ENCODE measurements around the gene HMCN1. TPM values are rescaled to one million over a fixed set of nuclear protein-coding genes. Genes with fewer than 3 reads are reported as not detected.

The HMCN1 gene
- polyA plus RNA-seq, 3 donors from 2014 or later = 0.33 to 0.38 TPM; not detected in 1

DNA sequence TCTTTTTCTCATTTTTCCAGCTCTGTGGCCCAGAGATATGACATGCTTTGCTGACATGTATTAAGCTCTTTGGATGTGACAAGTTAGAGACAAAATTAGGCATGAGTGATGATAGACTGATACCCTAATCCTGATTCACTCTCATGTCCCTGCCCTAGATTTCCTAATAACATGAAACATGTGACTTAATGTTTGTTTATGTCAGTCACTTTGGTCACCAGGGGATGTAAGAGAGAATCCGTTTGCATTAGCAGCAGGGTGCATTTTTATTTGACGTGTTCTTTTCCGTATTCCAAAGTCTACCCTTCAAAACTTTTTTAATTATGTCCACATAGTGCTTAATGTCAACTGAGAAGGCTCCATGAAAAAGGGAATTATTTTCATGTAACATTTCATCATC lies 192.4 kb downstream of the HMCN1 start:
- Mint-ChIP-seq H3K36me3 (peaks cover 0 to 3% (median 0%) of the 10 kb centered on the region in 3 donors), H3K9me3 (no peaks in the 10 kb centered on the region), H3K27me3 (ENCODE audit: low read depth in 3 of 3) (peaks cover 0 to 2% (median 0%) of the 10 kb centered on the region in 3 donors), H3K27ac (no peak overlapping the region), H3K4me3 (no peak overlapping the region), H3K4me1 (no peaks in the 10 kb centered on the region)
- no peak for DNase-seq

GRCh38 chr1:185929776-185930175 lies 195.6 kb downstream of the HMCN1 start:
- DNase-seq = no peak
- no peaks in the 10 kb centered on the region for H3K9me3 Mint-ChIP-seq
- H3K4me3 Mint-ChIP-seq = no peak overlapping the region
- peaks cover 0 to 2% (median 0%) of the 10 kb centered on the region in 3 donors for H3K27me3 Mint-ChIP-seq (ENCODE audit: low read depth in 3 of 3)
- H3K4me1 Mint-ChIP-seq = no peaks in the 10 kb centered on the region
- H3K36me3 Mint-ChIP-seq = peaks cover 0 to 3% (median 0%) of the 10 kb centered on the region in 3 donors
- no peak overlapping the region for H3K27ac Mint-ChIP-seq

- H3K9me3 Mint-ChIP-seq = peaks cover 0 to 3% (median 0%) of the 10 kb centered on the region in 6 donors
- DNase-seq = no peak
- H3K4me3 Mint-ChIP-seq = no peak overlapping the region
- peaks cover 0 to 2% (median 0%) of the 10 kb centered on the region in 3 donors for H3K27me3 Mint-ChIP-seq (ENCODE audit: low read depth in 3 of 3)
- no peaks in the 10 kb centered on the region for H3K4me1 Mint-ChIP-seq
- H3K36me3 Mint-ChIP-seq = no peaks in the 10 kb centered on the region
- H3K27ac Mint-ChIP-seq = no peak overlapping the region
These were observed 197.2 kb downstream of the HMCN1 start for GRCh38 chr1:185931438-185931837.

- no peaks in the 10 kb centered on the region for H3K36me3 Mint-ChIP-seq
- H3K9me3 Mint-ChIP-seq = peaks cover 0 to 4% (median 1%) of the 10 kb centered on the region in 6 donors
- H3K4me3 Mint-ChIP-seq = no peak overlapping the region
- DNase-seq = no peak
- no peak overlapping the region for H3K27ac Mint-ChIP-seq
- peaks cover 0 to 5% (median 0%) of the 10 kb centered on the region in 3 donors for H3K27me3 Mint-ChIP-seq (ENCODE audit: low read depth in 3 of 3)
- H3K4me1 Mint-ChIP-seq = no peaks in the 10 kb centered on the region
These were observed 199.4 kb downstream of the HMCN1 start for GRCh38 chr1:185933580-185933979.

GRCh38 chr1:185934476-185935189 lies 200.4 kb downstream of the HMCN1 start:
- DNase-seq = no peak
- Mint-ChIP-seq H3K4me3 (no peak overlapping the region), H3K4me1 (no peaks in the 10 kb centered on the region), H3K36me3 (no peaks in the 10 kb centered on the region), H3K27ac (no peak overlapping the region), H3K9me3 (peaks cover 0 to 4% (median 1%) of the 10 kb centered on the region in 6 donors), H3K27me3 (ENCODE audit: low read depth in 3 of 3) (peaks cover 0 to 5% (median 0%) of the 10 kb centered on the region in 3 donors)

- H3K36me3 Mint-ChIP-seq = no peaks in the 10 kb centered on the region
These were observed 201.2 kb downstream of the HMCN1 start for GRCh38 chr1:185935360-185935759.

GRCh38 chr1:185936641-185937040 lies 202.4 kb downstream of the HMCN1 start:
- no peak for DNase-seq
- no peak overlapping the region for H3K27ac Mint-ChIP-seq
- peaks cover 0 to 3% (median 0%) of the 10 kb centered on the region in 3 donors for H3K27me3 Mint-ChIP-seq (ENCODE audit: low read depth in 3 of 3)
- no peaks in the 10 kb centered on the region for H3K36me3 Mint-ChIP-seq
- peaks cover 0 to 4% (median 1%) of the 10 kb centered on the region in 6 donors for H3K9me3 Mint-ChIP-seq
- no peaks in the 10 kb centered on the region for H3K4me1 Mint-ChIP-seq
- H3K4me3 Mint-ChIP-seq = no peak overlapping the region

More at GRCh38 chr1:185935360-185935759, 201.2 kb downstream of the HMCN1 start:
- Mint-ChIP-seq H3K27me3 (ENCODE audit: low read depth in 3 of 3) (peaks cover 0 to 5% (median 0%) of the 10 kb centered on the region in 3 donors), H3K27ac (no peak overlapping the region), H3K4me1 (no peaks in the 10 kb centered on the region), H3K9me3 (peaks cover 0 to 4% (median 1%) of the 10 kb centered on the region in 6 donors), H3K4me3 (no peak overlapping the region)
- DNase-seq = no peak

DNA sequence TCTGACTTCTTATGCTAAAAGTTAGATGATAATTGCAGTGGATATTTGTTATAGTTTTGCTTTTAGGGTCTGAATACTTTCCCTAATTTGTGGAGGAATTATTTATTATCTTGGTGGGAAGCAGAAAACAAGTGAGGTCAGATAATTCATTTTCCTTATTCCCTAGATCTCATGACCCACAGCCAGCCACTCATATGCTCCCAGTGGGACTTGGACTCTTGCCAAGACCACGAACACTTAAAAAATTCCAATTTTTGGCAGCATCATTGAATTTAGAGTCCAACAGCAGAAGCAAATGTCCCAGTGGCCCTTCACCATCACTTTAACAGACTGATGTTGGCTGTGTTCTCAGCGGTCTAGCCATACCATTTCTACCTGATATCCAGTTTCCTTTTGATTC lies 204.2 kb downstream of the HMCN1 start:
- Mint-ChIP-seq H3K36me3 (no peaks in the 10 kb centered on the region), H3K9me3 (peaks cover 0 to 4% (median 1%) of the 10 kb centered on the region in 6 donors)

DNA sequence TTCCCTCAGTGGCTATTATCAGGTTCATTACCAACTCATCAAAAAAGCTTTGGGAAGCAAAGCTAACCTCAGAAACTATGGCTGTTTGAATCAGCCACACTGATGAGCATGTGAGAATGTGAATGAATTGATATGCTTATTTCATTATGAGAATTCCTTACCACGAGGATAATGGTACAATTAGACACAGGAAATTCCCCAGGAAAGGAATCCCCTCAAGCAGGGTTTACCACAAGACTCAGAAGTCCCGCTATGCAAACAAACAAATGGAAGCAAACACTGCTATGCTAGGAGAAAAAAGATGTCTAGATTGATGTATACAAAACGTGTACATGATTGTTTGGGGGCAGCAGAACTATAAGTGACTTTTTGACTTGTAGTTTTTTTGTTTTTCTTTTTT lies 205.0 kb downstream of the HMCN1 start:
- Mint-ChIP-seq H3K4me1 (no peaks in the 10 kb centered on the region), H3K36me3 (no peaks in the 10 kb centered on the region), H3K27me3 (ENCODE audit: low read depth in 3 of 3) (peaks cover 0 to 8% (median 1%) of the 10 kb centered on the region in 3 donors), H3K9me3 (peaks cover 0 to 4% (median 1%) of the 10 kb centered on the region in 6 donors), H3K27ac (no peak overlapping the region), H3K4me3 (no peak overlapping the region)
- DNase-seq = no peak

More for the DNA sequence above, 204.2 kb downstream of the HMCN1 start:
- H3K4me1 Mint-ChIP-seq = no peaks in the 10 kb centered on the region
- DNase-seq = no peak
- H3K27me3 Mint-ChIP-seq (ENCODE audit: low read depth in 3 of 3) = peaks cover 0 to 7% (median 1%) of the 10 kb centered on the region in 3 donors
- H3K4me3 Mint-ChIP-seq = no peak overlapping the region
- H3K27ac Mint-ChIP-seq = no peak overlapping the region

DNA sequence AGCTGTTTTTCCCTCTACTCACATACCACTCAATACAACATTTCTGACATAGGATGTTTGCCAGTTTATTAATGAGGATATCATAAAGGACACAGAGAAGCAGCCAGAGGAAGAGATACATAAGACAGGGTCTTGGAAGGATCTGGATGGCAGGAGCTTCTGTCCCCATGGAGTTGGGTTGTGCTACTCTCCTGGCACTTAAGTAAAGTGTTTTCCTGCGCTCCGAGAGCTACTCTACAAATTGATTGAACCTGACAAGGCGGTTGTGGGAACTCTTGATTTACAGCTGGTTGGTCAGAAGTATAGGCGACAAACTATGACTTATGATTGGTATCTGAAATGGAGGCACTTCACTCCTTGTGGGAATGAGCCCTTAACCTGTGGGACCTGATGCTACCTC lies 208.8 kb downstream of the HMCN1 start:
- no peaks in the 10 kb centered on the region for H3K4me1 Mint-ChIP-seq
- H3K4me3 Mint-ChIP-seq = no peak overlapping the region
- H3K27me3 Mint-ChIP-seq (ENCODE audit: low read depth in 3 of 3) = peaks cover 0 to 4% (median 3%) of the 10 kb centered on the region in 3 donors
- H3K9me3 Mint-ChIP-seq = peaks cover 0 to 4% (median 0%) of the 10 kb centered on the region in 6 donors
- H3K36me3 Mint-ChIP-seq = no peaks in the 10 kb centered on the region
- no peak for DNase-seq
- H3K27ac Mint-ChIP-seq = no peak overlapping the region

- Mint-ChIP-seq H3K4me1 (no peaks in the 10 kb centered on the region), H3K36me3 (no peaks in the 10 kb centered on the region), H3K9me3 (peaks cover 0 to 3% (median 0%) of the 10 kb centered on the region in 6 donors), H3K27me3 (ENCODE audit: low read depth in 3 of 3) (peaks cover 2 to 7% (median 2%) of the 10 kb centered on the region in 3 donors), H3K4me3 (no peak overlapping the region), H3K27ac (no peak overlapping the region)
- DNase-seq = no peak
These were observed 222.7 kb downstream of the HMCN1 start for GRCh38 chr1:185956881-185957280.

GRCh38 chr1:185957441-185958363 lies 223.5 kb downstream of the HMCN1 start:
- peaks cover 0 to 3% (median 0%) of the 10 kb centered on the region in 6 donors for H3K9me3 Mint-ChIP-seq
- H3K27me3 Mint-ChIP-seq (ENCODE audit: low read depth in 3 of 3) = peaks cover 2 to 7% (median 2%) of the 10 kb centered on the region in 3 donors
- H3K27ac Mint-ChIP-seq = no peak overlapping the region
- H3K4me3 Mint-ChIP-seq = no peak overlapping the region
- DNase-seq = no peak
- no peaks in the 10 kb centered on the region for H3K4me1 Mint-ChIP-seq
- H3K36me3 Mint-ChIP-seq = no peaks in the 10 kb centered on the region

GRCh38 chr1:185960422-185961321 lies 226.5 kb downstream of the HMCN1 start:
- Mint-ChIP-seq H3K27me3 (ENCODE audit: low read depth in 3 of 3) (peaks cover 0 to 5% (median 2%) of the 10 kb centered on the region in 3 donors), H3K9me3 (peaks cover 0 to 2% (median 0%) of the 10 kb centered on the region in 6 donors), H3K4me1 (no peaks in the 10 kb centered on the region), H3K4me3 (no peak overlapping the region), H3K27ac (no peak overlapping the region), H3K36me3 (no peaks in the 10 kb centered on the region)
- DNase-seq = no peak

All from immature natural killer cell (primary cell).